ENCODE results near the gene SIGLEC11.

- TF ChIP-seq CTCF (IDR thresholded peaks at IDR 0.05) (no peak), POLR2AphosphoS5 (IDR thresholded peaks at IDR 0.05) (no peak), EP300 (IDR thresholded peaks at IDR 0.05) (no peak), POLR2A (IDR thresholded peaks at IDR 0.05) (no peak)
Measured at GRCh38 chr19:49997709-49998108, 36.7 kb upstream of the SIGLEC11 start.

Data from upper lobe of left lung (tissue), 4 donors.